ENCODE results near the gene RNF208.

DNA sequence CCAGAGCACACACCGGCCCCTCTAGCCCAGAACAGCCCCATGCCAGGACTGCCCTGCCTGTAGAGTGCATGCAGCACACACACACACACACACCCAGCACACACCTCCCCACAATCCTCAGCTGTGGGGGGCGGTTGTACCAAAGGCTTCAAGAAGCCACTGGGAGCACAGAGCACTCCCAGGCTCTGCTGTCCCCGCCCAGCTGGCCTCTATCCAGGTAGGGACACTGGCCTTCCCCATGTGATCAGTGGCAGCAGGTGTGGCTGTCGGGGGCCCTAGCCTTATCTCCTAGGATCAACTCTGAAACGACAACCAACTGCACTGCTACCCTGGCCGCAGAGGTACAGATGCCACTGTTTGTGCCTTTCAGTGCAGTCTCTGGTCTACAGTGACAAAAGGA, 35.7 kb downstream of the RNF208 start:
- TF ChIP-seq, protein P1, sequence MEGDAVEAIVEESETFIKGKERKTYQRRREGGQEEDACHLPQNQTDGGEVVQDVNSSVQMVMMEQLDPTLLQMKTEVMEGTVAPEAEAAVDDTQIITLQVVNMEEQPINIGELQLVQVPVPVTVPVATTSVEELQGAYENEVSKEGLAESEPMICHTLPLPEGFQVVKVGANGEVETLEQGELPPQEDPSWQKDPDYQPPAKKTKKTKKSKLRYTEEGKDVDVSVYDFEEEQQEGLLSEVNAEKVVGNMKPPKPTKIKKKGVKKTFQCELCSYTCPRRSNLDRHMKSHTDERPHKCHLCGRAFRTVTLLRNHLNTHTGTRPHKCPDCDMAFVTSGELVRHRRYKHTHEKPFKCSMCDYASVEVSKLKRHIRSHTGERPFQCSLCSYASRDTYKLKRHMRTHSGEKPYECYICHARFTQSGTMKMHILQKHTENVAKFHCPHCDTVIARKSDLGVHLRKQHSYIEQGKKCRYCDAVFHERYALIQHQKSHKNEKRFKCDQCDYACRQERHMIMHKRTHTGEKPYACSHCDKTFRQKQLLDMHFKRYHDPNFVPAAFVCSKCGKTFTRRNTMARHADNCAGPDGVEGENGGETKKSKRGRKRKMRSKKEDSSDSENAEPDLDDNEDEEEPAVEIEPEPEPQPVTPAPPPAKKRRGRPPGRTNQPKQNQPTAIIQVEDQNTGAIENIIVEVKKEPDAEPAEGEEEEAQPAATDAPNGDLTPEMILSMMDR (IDR thresholded peaks at IDR 0.05), result no peak
- TF ChIP-seq EZH2 (IDR thresholded peaks at IDR 0.05), result no peak
